NK-92 (cell line): Measurements from ENCODE around the gene SYTL2.

Source experiments
- DNase-seq: peaks from one replicate; lab custom pipeline; 2025; ENCODE audit not compliant: unreplicated experiment; lab: John Stamatoyannopoulos, UW

SYTL2 gene

GRCh38 chr11:85827748-85828639, 17.1 kb upstream of the SYTL2 start:
- DNase-seq, result no peak

GRCh38 chr11:85826116-85826855, 15.3 kb upstream of the SYTL2 start:
- no peak for DNase-seq

- no peak for DNase-seq
Measured at GRCh38 chr11:85825616-85826015, 14.7 kb upstream of the SYTL2 start.

- peak; percentile 37 for DNase-seq
Measured at GRCh38 chr11:85823816-85824215, 12.9 kb upstream of the SYTL2 start.

- DNase-seq, result no peak
Measured at GRCh38 chr11:85822814-85823213, 11.9 kb upstream of the SYTL2 start.

- DNase-seq, result no peak
Measured at GRCh38 chr11:85821636-85822035, 10.7 kb upstream of the SYTL2 start.

- no peak for DNase-seq
Measured at GRCh38 chr11:85819441-85819840, 8.5 kb upstream of the SYTL2 start.

GRCh38 chr11:85815186-85815931, 4.4 kb upstream of the SYTL2 start:
- no peak for DNase-seq

- DNase-seq, result no peak
Measured at GRCh38 chr11:85813721-85814120, 2.8 kb upstream of the SYTL2 start.

GRCh38 chr11:85811624-85812023, 683 bp upstream of the SYTL2 start:
- no peak for DNase-seq

- DNase-seq, result no peak
Measured at GRCh38 chr11:85810521-85810870, 445 bp downstream of the SYTL2 start.

- no peak for DNase-seq
Measured at GRCh38 chr11:85809863-85810262, 1.1 kb downstream of the SYTL2 start.

- no peak for DNase-seq
Measured at GRCh38 chr11:85809191-85809590, 1.8 kb downstream of the SYTL2 start.

GRCh38 chr11:85806876-85807275, 4.1 kb downstream of the SYTL2 start:
- DNase-seq, result no peak

GRCh38 chr11:85806016-85806415, 4.9 kb downstream of the SYTL2 start:
- no peak for DNase-seq

- no peak for DNase-seq
Measured at GRCh38 chr11:85805387-85805786, 5.6 kb downstream of the SYTL2 start.

GRCh38 chr11:85803920-85804319, 7.0 kb downstream of the SYTL2 start:
- DNase-seq, result no peak

GRCh38 chr11:85803303-85803702, 7.6 kb downstream of the SYTL2 start:
- no peak for DNase-seq

GRCh38 chr11:85801527-85801926, 9.4 kb downstream of the SYTL2 start:
- no peak for DNase-seq

- DNase-seq, result no peak
Measured at GRCh38 chr11:85800595-85801342, 10.2 kb downstream of the SYTL2 start.

- DNase-seq, result no peak
Measured at GRCh38 chr11:85799142-85799541, 11.8 kb downstream of the SYTL2 start.
